Medulla oblongata (tissue), 1 donor: Measurements from ENCODE around the gene HAND1.
A peak's percentile ranks its signal among the peaks of the same experiment; 100 is the strongest.

ENCODE experiments used
- DNase-seq: peaks from one replicate; pipeline ENCODE4 v3.0.0-alpha.2; 2015; ENCODE audit errors: extremely low spot score

The HAND1 gene

GRCh38 chr5:154478752-154479159 lies 729 bp upstream of the HAND1 start:
- no peak for DNase-seq

- no peak for DNase-seq
Observed at GRCh38 chr5:154477382-154478223, 424 bp downstream of the HAND1 start.

- no peak for DNase-seq
Observed at GRCh38 chr5:154476354-154477205, 1.4 kb downstream of the HAND1 start.

GRCh38 chr5:154475591-154476353 lies 2.3 kb downstream of the HAND1 start:
- no peak for DNase-seq

GRCh38 chr5:154474396-154475334 lies 3.4 kb downstream of the HAND1 start:
- DNase-seq = no peak

GRCh38 chr5:154473581-154474283 lies 4.3 kb downstream of the HAND1 start:
- DNase-seq = no peak

GRCh38 chr5:154472871-154473580 lies 5.0 kb downstream of the HAND1 start:
- DNase-seq = no peak

- DNase-seq = no peak
Observed at GRCh38 chr5:154470947-154471870, 6.8 kb downstream of the HAND1 start.

- DNase-seq = no peak
Observed at GRCh38 chr5:154470137-154470536, 7.9 kb downstream of the HAND1 start.

- DNase-seq = peak; percentile 65
Observed at GRCh38 chr5:154467655-154468354, 10.2 kb downstream of the HAND1 start.

- no peak for DNase-seq
Observed at GRCh38 chr5:154466671-154467070, 11.4 kb downstream of the HAND1 start.

GRCh38 chr5:154466147-154466546 lies 11.9 kb downstream of the HAND1 start:
- no peak for DNase-seq

GRCh38 chr5:154465169-154465568 lies 12.9 kb downstream of the HAND1 start:
- no peak for DNase-seq

GRCh38 chr5:154464438-154464837 lies 13.6 kb downstream of the HAND1 start:
- DNase-seq = no peak

- DNase-seq = no peak
Observed at GRCh38 chr5:154461531-154461930, 16.5 kb downstream of the HAND1 start.

GRCh38 chr5:154460172-154460571 lies 17.9 kb downstream of the HAND1 start:
- DNase-seq = no peak

- DNase-seq = no peak
Observed at GRCh38 chr5:154459015-154459414, 19.0 kb downstream of the HAND1 start.

GRCh38 chr5:154456540-154456939 lies 21.5 kb downstream of the HAND1 start:
- DNase-seq = no peak
